Ascending aorta (tissue), 2 donors: ENCODE results near the gene ARHGEF40. TPM values are rescaled to one million over a fixed set of nuclear protein-coding genes. Genes with fewer than 3 reads are reported as not detected.

Experiments used
- DNase-seq, 2 donors: peaks; one replicate each; pipeline ENCODE4 v3.0.0-alpha.2; 2019; ENCODE audit warnings: low spot score in 2 of 2
- H3K27ac ChIP-seq, 2 donors: fragments of 200-600 bp; sonication (generic); one replicate each; pipeline ENCODE4 v1.5.1; 2016 to 2017; ENCODE audit warnings: mild to moderate bottlenecking in 1 of 2
- H3K27me3 ChIP-seq: fragments of 200-600 bp; sonication (generic); one replicate; pipeline ENCODE4 v1.5.1; 2017
- H3K36me3 ChIP-seq, 2 donors: fragments of 200-600 bp; sonication (generic); one replicate each; pipeline ENCODE4 v1.5.1; 2016
- H3K4me1 ChIP-seq, 2 donors: fragments of 200-600 bp; sonication (generic); one replicate each; pipeline ENCODE4 v1.5.1; 2016 to 2017; ENCODE audit warnings: mild to moderate bottlenecking in 1 of 2
- H3K4me3 ChIP-seq, 2 donors: fragments of 200-600 bp; sonication (generic); one replicate each; pipeline ENCODE4 v1.5.1; 2016 to 2017; ENCODE audit warnings: mild to moderate bottlenecking in 1 of 2
- H3K9me3 ChIP-seq, 2 donors: fragments of 200-600 bp; sonication (generic); one replicate each; pipeline ENCODE4 v1.5.1; 2016
- CTCF ChIP-seq, 3 experiments: fragments of 200-600 bp in 2 of 3; fragments of 450-650 bp in 1 of 3; sonication (generic) in 2 of 3; IDR thresholded peaks; one replicate each; pipeline ENCODE4 v1.5.1; 2016 to 2019; ENCODE audit warnings: antibody characterized with exemption in 3 of 3, mild to moderate bottlenecking in 1 of 3, moderate library complexity in 1 of 3
- intact Hi-C: fragments of 100-400 bp; cut with DNase I; formaldehyde crosslinking; loops from one replicate; pipeline ENCODE4 v1.15.1; 2023
- total RNA-seq: library from RNA; depleted of rRNA; stranded (reverse); fragments of >200 nt; gene quantifications from one replicate; pipeline ENCODE4 v1.1.0, GENCODE V29; 2016

Gene ARHGEF40
- total RNA-seq, 1 donor from 2014 or later: 64.8 TPM

DNA sequence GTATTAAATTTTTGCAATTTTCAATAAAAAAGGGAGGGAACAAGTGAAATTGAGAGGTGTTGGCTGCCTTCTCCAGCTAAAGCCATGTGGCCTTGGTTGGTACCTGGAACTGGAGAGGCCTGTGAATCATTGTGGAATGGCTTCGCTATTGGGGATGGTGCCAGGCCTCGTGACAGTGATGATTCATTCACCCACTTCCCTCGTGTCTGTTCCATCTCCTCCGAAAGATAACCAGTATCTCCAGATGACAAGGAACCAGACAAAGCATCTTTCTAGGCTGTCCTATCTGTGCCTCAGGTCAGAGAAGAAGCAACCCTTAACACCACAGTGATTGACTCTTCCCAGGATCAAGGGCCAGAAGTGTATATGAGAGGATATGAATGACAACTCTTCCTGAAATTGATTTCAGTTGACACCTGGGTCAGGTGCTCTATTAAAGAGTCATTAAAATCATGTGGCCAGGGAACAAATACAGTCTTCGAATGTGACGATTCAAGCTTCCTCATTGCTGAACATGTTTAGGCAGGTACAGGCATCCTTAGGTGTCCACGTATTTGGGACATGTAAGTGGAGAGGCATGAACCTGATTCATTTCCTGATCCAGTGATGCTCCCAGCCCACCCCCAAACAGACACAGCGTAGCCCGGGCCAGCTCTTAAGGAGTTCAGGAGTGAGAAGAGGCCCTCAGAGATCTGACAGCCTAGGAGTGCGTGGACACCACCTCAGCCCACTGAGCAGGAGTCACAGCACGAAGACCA is 28.2 kb upstream of the ARHGEF40 start, which contains the start of gene RNASE7:
Gene RNASE7 (plus strand): TSS at position 687 of the 758 bp plus-strand sequence. CDS start 631 bp downstream, outside the sequence.
- Histone ChIP-seq H3K4me3 (no peak within 1 kb of the TSS), H3K4me1 (peaks cover 5 to 16% of the 10 kb centered on the region in 2 donors), H3K36me3 (no peaks in the 10 kb centered on the region), H3K27me3 (no peaks in the 10 kb centered on the region), H3K9me3 (no peaks in the 10 kb centered on the region), H3K27ac (no peak within 1 kb of the TSS)
- TF ChIP-seq CTCF (IDR thresholded peaks at IDR 0.05): no peak
- no peak for DNase-seq
- intact Hi-C loops: loop anchor here (5.0 kb wide), 1 partner anchor 185 kb away; no protein-coding TSS in a partner anchor

DNA sequence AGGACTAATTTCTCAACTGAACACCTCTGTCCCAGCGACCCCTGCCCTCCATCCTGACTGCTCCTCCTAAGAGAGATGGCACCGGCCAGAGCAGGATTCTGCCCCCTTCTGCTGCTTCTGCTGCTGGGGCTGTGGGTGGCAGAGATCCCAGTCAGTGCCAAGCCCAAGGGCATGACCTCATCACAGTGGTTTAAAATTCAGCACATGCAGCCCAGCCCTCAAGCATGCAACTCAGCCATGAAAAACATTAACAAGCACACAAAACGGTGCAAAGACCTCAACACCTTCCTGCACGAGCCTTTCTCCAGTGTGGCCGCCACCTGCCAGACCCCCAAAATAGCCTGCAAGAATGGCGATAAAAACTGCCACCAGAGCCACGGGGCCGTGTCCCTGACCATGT is 27.2 kb upstream of the ARHGEF40 start:
- Histone ChIP-seq H3K4me1 (peaks cover 5 to 16% of the 10 kb centered on the region in 2 donors), H3K4me3 (no peak overlapping the region), H3K36me3 (no peaks in the 10 kb centered on the region), H3K27ac (no peak overlapping the region), H3K9me3 (no peaks in the 10 kb centered on the region), H3K27me3 (no peaks in the 10 kb centered on the region)
- TF ChIP-seq CTCF (IDR thresholded peaks at IDR 0.05): no peak
- intact Hi-C loops: loop anchor here (5.0 kb wide), 1 partner anchor 186 kb away; no protein-coding TSS in a partner anchor
- no peak for DNase-seq

DNA sequence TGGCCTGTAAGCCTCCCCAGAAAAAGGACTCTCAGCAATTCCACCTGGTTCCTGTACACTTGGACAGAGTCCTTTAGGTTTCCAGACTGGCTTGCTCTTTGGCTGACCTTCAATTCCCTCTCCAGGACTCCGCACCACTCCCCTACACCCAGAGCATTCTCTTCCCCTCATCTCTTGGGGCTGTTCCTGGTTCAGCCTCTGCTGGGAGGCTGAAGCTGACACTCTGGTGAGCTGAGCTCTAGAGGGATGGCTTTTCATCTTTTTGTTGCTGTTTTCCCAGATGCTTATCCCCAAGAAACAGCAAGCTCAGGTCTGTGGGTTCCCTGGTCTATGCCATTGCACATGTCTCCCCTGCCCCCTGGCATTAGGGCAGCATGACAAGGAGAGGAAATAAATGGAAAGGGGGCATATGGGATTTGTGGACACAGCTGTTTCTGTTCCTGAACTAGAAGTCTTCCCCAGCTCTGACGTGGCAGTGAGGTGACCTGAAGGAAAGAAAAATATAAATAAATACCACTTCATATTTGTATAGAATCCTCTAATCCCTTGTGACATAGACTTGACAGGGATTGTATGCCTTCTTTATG is 26.6 kb upstream of the ARHGEF40 start:
- no peak for TF ChIP-seq CTCF (IDR thresholded peaks at IDR 0.05)
- intact Hi-C loops: loop anchor here (5.0 kb wide), 1 partner anchor 186 kb away; no protein-coding TSS in a partner anchor
- H3K4me3 ChIP-seq: no peak overlapping the region
- DNase-seq: no peak
- no peaks in the 10 kb centered on the region for H3K27me3 ChIP-seq
- H3K4me1 ChIP-seq: peaks cover 5 to 14% of the 10 kb centered on the region in 2 donors
- no peaks in the 10 kb centered on the region for H3K36me3 ChIP-seq
- no peak overlapping the region for H3K27ac ChIP-seq
- no peaks in the 10 kb centered on the region for H3K9me3 ChIP-seq

DNA sequence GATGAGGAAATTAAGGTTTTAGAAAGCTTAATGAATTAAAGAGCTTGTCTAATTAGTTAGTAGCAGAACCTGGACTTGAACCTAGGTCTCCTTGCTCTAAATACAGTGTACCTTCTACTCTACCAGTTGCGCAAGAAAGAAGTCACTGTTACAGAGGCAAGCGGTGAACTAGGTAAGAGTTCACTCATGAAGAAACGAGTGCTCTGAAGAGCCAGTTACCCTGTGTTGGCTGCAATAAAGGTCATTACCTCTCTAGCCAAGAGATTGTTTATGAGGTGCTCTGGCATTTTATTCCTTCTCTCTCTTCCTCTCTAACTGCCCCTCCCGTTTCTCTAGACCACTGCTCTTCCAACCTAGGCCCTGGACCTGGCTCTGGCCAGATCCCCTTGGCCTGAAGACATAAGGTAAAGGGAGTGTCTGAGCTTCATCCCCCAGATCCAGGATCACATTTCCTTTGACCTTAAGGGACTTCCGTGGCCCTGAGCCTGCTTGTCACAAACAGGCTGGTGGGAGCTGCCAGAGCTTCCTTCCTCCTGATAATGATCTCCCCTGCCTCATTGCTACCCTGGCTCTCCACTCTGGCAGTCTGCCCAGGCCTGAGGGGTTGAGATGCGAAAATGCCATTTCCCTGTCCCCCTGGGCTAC is 26.0 kb upstream of the ARHGEF40 start:
- H3K4me3 ChIP-seq: no peak overlapping the region
- intact Hi-C loops: loop anchor here (5.0 kb wide), 1 partner anchor 187 kb away; no protein-coding TSS in a partner anchor
- no peak for TF ChIP-seq CTCF (IDR thresholded peaks at IDR 0.05)

GRCh38 chr14:21047378-21047781 is 22.7 kb upstream of the ARHGEF40 start:
- H3K27ac ChIP-seq: no peak overlapping the region
- no peak for DNase-seq
- H3K4me1 ChIP-seq: no peaks in the 10 kb centered on the region
- no peak overlapping the region for H3K4me3 ChIP-seq
- H3K27me3 ChIP-seq: no peaks in the 10 kb centered on the region
- no peak for TF ChIP-seq CTCF (IDR thresholded peaks at IDR 0.05)
- intact Hi-C loops: no loop called here
- no peaks in the 10 kb centered on the region for H3K36me3 ChIP-seq
- no peaks in the 10 kb centered on the region for H3K9me3 ChIP-seq

More for the DNA sequence above, 26.0 kb upstream of the ARHGEF40 start:
- DNase-seq: no peak
- Histone ChIP-seq H3K27me3 (no peaks in the 10 kb centered on the region), H3K27ac (no peak overlapping the region), H3K9me3 (no peaks in the 10 kb centered on the region), H3K4me1 (peaks cover 5 to 8% of the 10 kb centered on the region in 2 donors), H3K36me3 (no peaks in the 10 kb centered on the region)
